Heart left ventricle (tissue), 16 donors: ENCODE data around the gene SRP72. TPM values are rescaled to one million over a fixed set of nuclear protein-coding genes. Genes with fewer than 3 reads are reported as not detected.

Experiments used
- ATAC-seq, 4 donors: fragments of 200-7000 bp; cut with Tn5 transposase; one replicate each; pipeline ENCODE4 v1.9.1; 2020 to 2022; ENCODE audit warnings: moderate library complexity in 4 of 4, mild to moderate bottlenecking in 3 of 4, moderate number of reproducible peaks in 1 of 4
- DNase-seq, 5 donors: peaks; one replicate each; pipeline ENCODE4 v3.0.0-alpha.2; 2020
- H3K27ac ChIP-seq, 12 donors: fragments of 200-600 bp; sonication (generic) in 4 of 12; one replicate each; pipeline versions ENCODE4 v1.5.0 to v1.8.0; 2016 to 2022; ENCODE audit warnings: mild to moderate bottlenecking in 2 of 12
- H3K27me3 ChIP-seq, 9 donors: fragments of 200-600 bp; sonication (generic) in 2 of 9; one replicate each; pipeline versions ENCODE4 v1.5.1 to v1.8.0; 2016 to 2022; ENCODE audit warnings: mild to moderate bottlenecking in 3 of 9
- H3K36me3 ChIP-seq, 9 donors: fragments of 200-600 bp; sonication (generic) in 2 of 9; one replicate each; pipeline versions ENCODE4 v1.5.0 to v1.8.0; 2018 to 2022; ENCODE audit warnings: mild to moderate bottlenecking in 2 of 9
- H3K4me1 ChIP-seq, 12 donors: fragments of 200-600 bp; sonication (generic) in 4 of 12; one replicate each; pipeline versions ENCODE4 v1.5.0 to v1.8.0; 2016 to 2022; ENCODE audit warnings: mild to moderate bottlenecking in 3 of 12
- H3K4me3 ChIP-seq, 12 donors: fragments of 200-600 bp; sonication (generic) in 4 of 12; one replicate each; pipeline versions ENCODE4 v1.5.0 to v1.8.0; 2017 to 2022; ENCODE audit warnings: mild to moderate bottlenecking in 9 of 12, moderate library complexity in 4 of 12
- H3K9me3 ChIP-seq, 12 donors: fragments of 200-600 bp; sonication (generic) in 4 of 12; one replicate each; pipeline versions ENCODE4 v1.5.0 to v1.8.0; 2016 to 2022; ENCODE audit warnings: mild to moderate bottlenecking in 1 of 12
- CTCF ChIP-seq, 12 donors: fragments of 200-600 bp; sonication (generic) in 4 of 12; IDR thresholded peaks; one replicate each; pipeline versions ENCODE4 v1.5.0 to v1.8.0; 2018 to 2022; ENCODE audit warnings: antibody characterized with exemption in 12 of 12, mild to moderate bottlenecking in 5 of 12
- POLR2A ChIP-seq, 2 donors: fragments of 450-650 bp; IDR thresholded peaks; one replicate each; pipeline ENCODE4 v1.6.1; 2017; ENCODE audit warnings: antibody characterized with exemption in 2 of 2, mild to moderate bottlenecking in 2 of 2, moderate library complexity in 2 of 2
- WGBS, 4 donors: extraction: QIAGEN DNeasy Blood & Tissue Kit in 2 of 4; methylation state at CpG; one replicate each; pipeline versions ENCODE4 v1.1.5 to v1.1.7; 2013 to 2018; 5-methylcytosine and 5-hydroxymethylcytosine counted together
- intact Hi-C, 10 donors: fragments of 100-400 bp; cut with DNase I; formaldehyde crosslinking; loops; one replicate each; pipeline versions ENCODE4 v1.11.1 to v1.14.2; 2022
- polyA plus RNA-seq, 2 donors: library from polyadenylated mRNA; stranded (reverse); fragments of 200-250 nt; gene quantifications; one replicate each; pipeline ENCODE4 v1.2.3, GENCODE V29; 2013
- total RNA-seq, 9 donors: library from RNA; depleted of rRNA in 2 of 9; stranded (reverse); fragments of >200 nt in 2 of 9; fragmentation: NEBNext Ultra II Directional in 3 of 9; extraction: Animal tissue kit (Norgen Biotek cat#: 25700) in 3 of 9; gene quantifications; one replicate each; pipeline versions ENCODE4 v1.1.0 to v1.2.4, GENCODE V29; 2016 to 2023
- donor health status: ischemic (EF 13 %, LVEDD 7.1; RV severe dilation, severe dysfunction).
- donor health status: healthy with polysubstance abuse.
- donor health status: DM: no; HTN: yes; CAD: no.
- donor health status: DM: no; HTN: no; CAD: no.
- donor health status: ischemic (EF 25% LVEDD 6.9; RV normal size, moderate dysfunction).
- donor health status: ischemic (EF 25% LVEDD 5.7; RV mildly dilated, moderate dysfunction).
- donor health status: healthy.
- donor health status: DM: yes; HTN: yes; CAD: no.
- donor health status: ischemic (EF 35%, LVEDD 5.7; RV mildly dilated, moderate dysfunction).
- donor health status: nonischemic (EF 11% LVEDD 7.7; RV severe dilation, severe dysfunction).
- donor health status: DM: yes; HTN: yes; CAD: no.
- donor health status: PGD.
- donor health status: ischemic (EF 29% LVEDD 5.4; RV normal size, mild dysfunction).
- donor health status: nonischemic (EF 23%, LVEDD 6.1; RV moderate dilation, normal function).

Gene SRP72
- total and polyA plus RNA-seq, 11 donors = 14.1 to 66.8 (median 41.7) TPM

DNA sequence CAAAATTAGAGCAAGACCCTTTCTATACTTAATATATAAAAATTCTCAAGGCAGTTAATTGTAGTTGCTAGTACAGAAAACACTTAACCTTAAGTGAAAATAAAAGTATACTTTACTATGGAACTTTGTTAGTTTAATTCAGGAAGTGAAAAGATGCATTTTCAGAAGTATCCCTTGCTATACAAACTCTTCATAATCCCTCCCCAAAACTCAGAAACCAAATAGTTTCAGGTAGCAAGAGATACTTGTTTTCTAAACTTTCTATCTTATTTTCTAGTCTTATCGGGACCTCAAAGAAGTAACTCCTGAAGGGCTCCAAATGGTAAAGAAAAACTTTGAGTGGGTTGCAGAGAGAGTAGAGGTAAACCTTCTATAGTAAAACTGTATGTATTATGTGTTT lies 17.1 kb upstream of the SRP72 start:
- Histone ChIP-seq H3K27ac (no peak overlapping the region), H3K9me3 (no peaks in the 10 kb centered on the region), H3K36me3 (peaks cover 0 to 81% (median 68%) of the 10 kb centered on the region in 9 donors), H3K4me1 (no peaks in the 10 kb centered on the region), H3K27me3 (no peaks in the 10 kb centered on the region), H3K4me3 (no peak overlapping the region)
- no peak for TF ChIP-seq POLR2A (IDR thresholded peaks at IDR 0.05)
- no peak for TF ChIP-seq CTCF (IDR thresholded peaks at IDR 0.05)
- WGBS, 4 donors = 96 to 98% (median 98%) methylated on average over 1 of the region's 1 CpG
- DNase-seq (no peak), ATAC-seq (no peak)
- intact Hi-C loops = no loop called here

GRCh38 chr4:56460085-56460484 lies 7.3 kb upstream of the SRP72 start:
- Histone ChIP-seq H3K4me1 (peaks cover 0 to 14% (median 6%) of the 10 kb centered on the region in 12 donors), H3K9me3 (no peaks in the 10 kb centered on the region), H3K27ac (no peak overlapping the region), H3K36me3 (peaks cover 0 to 75% (median 60%) of the 10 kb centered on the region in 9 donors), H3K27me3 (no peaks in the 10 kb centered on the region), H3K4me3 (no peak overlapping the region)
- TF ChIP-seq CTCF (IDR thresholded peaks at IDR 0.05) (no peak), POLR2A (IDR thresholded peaks at IDR 0.05) (no peak)
- intact Hi-C loops = no loop called here
- ATAC-seq (no peak), DNase-seq (no peak)
- 77 to 80% (median 80%) methylated on average over 3 of the region's 3 CpGs for WGBS, 4 donors

- peaks cover 0 to 56% (median 45%) of the 10 kb centered on the region in 9 donors for H3K36me3 ChIP-seq
Observed at GRCh38 chr4:56462157-56462556, 5.3 kb upstream of the SRP72 start.

DNA sequence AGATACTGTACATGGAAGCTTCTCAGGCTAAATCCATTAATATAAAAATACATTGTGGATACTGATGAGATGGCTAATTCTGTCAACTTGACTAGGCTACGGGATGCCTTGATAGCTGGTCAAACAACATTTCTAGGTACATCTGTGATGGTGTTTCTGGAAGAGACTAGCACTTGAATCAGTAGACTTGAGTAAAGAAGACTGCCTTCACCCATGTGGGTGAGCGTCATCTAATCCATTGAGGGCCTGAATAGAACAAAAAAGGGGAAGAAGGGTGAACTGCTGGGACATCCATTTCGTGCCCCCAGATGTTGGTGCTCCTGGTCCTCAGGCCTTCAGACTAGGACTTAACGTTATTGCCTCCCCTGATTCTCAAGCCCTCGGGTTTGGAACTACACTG lies 3.7 kb upstream of the SRP72 start:
- 86 to 93% (median 90%) methylated on average over 5 of the region's 5 CpGs for WGBS, 4 donors
- H3K4me1 ChIP-seq = peaks cover 3 to 39% (median 28%) of the 10 kb centered on the region in 12 donors
- H3K9me3 ChIP-seq = no peaks in the 10 kb centered on the region
- no peak overlapping the region for H3K27ac ChIP-seq
- intact Hi-C loops = no loop called here
- DNase-seq (no peak), ATAC-seq (no peak)
- H3K27me3 ChIP-seq = no peaks in the 10 kb centered on the region
- H3K4me3 ChIP-seq = no peak overlapping the region
- no peak for TF ChIP-seq POLR2A (IDR thresholded peaks at IDR 0.05)
- TF ChIP-seq CTCF (IDR thresholded peaks at IDR 0.05) = no peak
- peaks cover 0 to 45% (median 41%) of the 10 kb centered on the region in 9 donors for H3K36me3 ChIP-seq

More at GRCh38 chr4:56462157-56462556, 5.3 kb upstream of the SRP72 start:
- Histone ChIP-seq H3K4me1 (peaks cover 3 to 32% (median 22%) of the 10 kb centered on the region in 12 donors), H3K9me3 (no peaks in the 10 kb centered on the region), H3K27ac (no peak overlapping the region), H3K27me3 (no peaks in the 10 kb centered on the region), H3K4me3 (no peak overlapping the region)
- ATAC-seq = no peak
- intact Hi-C loops = no loop called here
- DNase-seq = no peak
- TF ChIP-seq POLR2A (IDR thresholded peaks at IDR 0.05) = no peak
- no peak for TF ChIP-seq CTCF (IDR thresholded peaks at IDR 0.05)
